Activated CD8-positive, alpha-beta T cell treated with anti-CD3 and anti-CD28 coated beads, Interleukin-2, amount 10 ng/mL, durations not matched to agents 7 days and 5 days (primary cell): ENCODE data around the gene MANBA. TPM values are rescaled to one million over a fixed set of nuclear protein-coding genes. Genes with fewer than 3 reads are reported as not detected.

Experiments used
- ATAC-seq: fragments of 150-1000 bp; cut with Tn5 transposase; one replicate; pipeline ENCODE4 v1.10.0; 2021; ENCODE audit warnings: moderate library complexity
- CTCF ChIA-PET: fragments of 350-600 bp; sonication (Branson Sonifier 250); formaldehyde crosslinking; loops from one replicate; lab custom pipeline; 2021; ENCODE audit warnings: antibody characterized with exemption; lab: Charles Lee
- POLR2A ChIA-PET: fragments of 350-600 bp; sonication (Branson Sonifier 250); formaldehyde crosslinking; loops from one replicate; lab custom pipeline; 2021; ENCODE audit warnings: antibody characterized with exemption; lab: Charles Lee
- DNase-seq: peaks from one replicate; pipeline ENCODE4 v3.0.0-alpha.2; 2020
- H3K27ac Mint-ChIP-seq: one replicate; pipeline ENCODE4 v1.8.0; 2021; ENCODE audit warnings: mild to moderate bottlenecking, mixed read lengths
- H3K27me3 Mint-ChIP-seq: one replicate; pipeline ENCODE4 v1.8.0; 2021; ENCODE audit warnings: low read depth, mixed read lengths
- H3K36me3 Mint-ChIP-seq: one replicate; pipeline ENCODE4 v1.8.0; 2021; ENCODE audit warnings: low read depth, mixed read lengths
- H3K4me1 Mint-ChIP-seq: one replicate; pipeline ENCODE4 v1.8.0; 2021; ENCODE audit warnings: low read depth, mixed read lengths
- H3K4me3 Mint-ChIP-seq: one replicate; pipeline ENCODE4 v1.8.0; 2021; ENCODE audit warnings: mild to moderate bottlenecking, mixed read lengths
- H3K9me3 Mint-ChIP-seq: one replicate; pipeline ENCODE4 v1.8.0; 2022; ENCODE audit warnings: mixed read lengths; ENCODE audit not compliant: insufficient read depth
- total RNA-seq, 2 experiments: library from RNA; stranded (reverse); gene quantifications; one replicate each; pipeline ENCODE4 v1.2.3, GENCODE V29; 2021

The MANBA gene
- total RNA-seq, 2 experiments from 2014 or later, result 15.1 to 16.6 TPM

DNA sequence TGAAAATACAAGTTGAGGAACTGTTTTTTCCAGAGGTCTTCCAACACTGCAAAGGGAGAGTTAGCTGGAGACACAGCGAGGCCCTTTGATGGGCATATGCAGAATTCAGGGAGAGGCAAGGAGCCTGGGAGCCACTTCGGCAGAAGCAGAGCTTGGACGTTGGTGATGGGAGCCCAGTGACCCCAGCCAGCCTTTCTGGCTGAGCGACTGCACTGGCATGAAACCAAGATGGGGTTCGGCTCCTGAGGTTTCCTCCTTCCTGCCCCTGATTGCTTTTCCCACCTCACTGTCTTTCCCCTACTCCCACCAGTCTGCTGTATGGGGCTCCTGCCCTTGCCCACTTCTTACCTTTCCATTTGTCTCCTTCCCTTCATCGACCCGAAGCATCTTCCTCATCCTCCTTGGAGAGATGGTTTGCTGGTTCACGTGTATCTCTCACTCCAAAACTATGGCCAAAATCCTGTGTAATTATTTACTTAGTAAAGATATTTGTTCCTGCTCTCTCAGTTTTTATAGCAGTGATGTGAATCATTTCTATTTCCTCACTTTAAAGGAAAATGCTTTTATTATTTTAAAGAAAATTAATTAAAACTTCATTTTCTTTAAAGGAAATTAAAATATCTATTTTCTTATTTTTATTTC, 159.1 kb downstream of the MANBA start:
- peaks cover 81% of the 10 kb centered on the region for H3K4me1 Mint-ChIP-seq
- no peaks in the 10 kb centered on the region for H3K27me3 Mint-ChIP-seq
- H3K9me3 Mint-ChIP-seq, result peaks cover 12% of the 10 kb centered on the region
- ATAC-seq (no peak), DNase-seq (no peak)
- ChIA-PET POLR2A (no interaction called here), CTCF (no interaction called here)
- peak overlapping the region; percentile 56 for H3K27ac Mint-ChIP-seq
- peaks cover 84% of the 10 kb centered on the region for H3K36me3 Mint-ChIP-seq
- no peak overlapping the region for H3K4me3 Mint-ChIP-seq

DNA sequence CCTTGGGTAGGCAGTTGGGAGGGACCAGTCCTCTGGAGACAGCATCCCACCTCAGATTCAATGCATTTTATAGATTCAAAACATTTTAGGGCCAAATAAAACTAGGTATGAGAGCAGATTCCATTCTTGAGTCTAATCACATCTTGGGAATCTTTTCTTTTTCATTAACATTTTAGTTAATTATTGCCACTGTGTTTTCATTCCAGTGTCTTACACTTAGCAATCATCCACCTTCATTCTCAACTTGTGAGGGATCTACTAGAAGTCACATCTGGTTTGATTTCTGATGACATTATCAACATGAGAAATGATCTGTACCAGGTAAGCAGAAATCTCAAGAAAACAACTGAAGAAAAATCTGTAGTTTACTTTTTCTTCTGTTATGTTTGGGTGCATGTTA, 160.1 kb downstream of the MANBA start:
- Mint-ChIP-seq H3K36me3 (peaks cover 87% of the 10 kb centered on the region), H3K27me3 (no peaks in the 10 kb centered on the region), H3K27ac (peak overlapping the region; percentile 32), H3K4me1 (peaks cover 84% of the 10 kb centered on the region), H3K4me3 (no peak overlapping the region), H3K9me3 (peaks cover 12% of the 10 kb centered on the region)
- DNase-seq (no peak), ATAC-seq (no peak)
- CTCF ChIA-PET, result interaction anchor here (0.9 to 4.6 kb wide), 3 partner anchors 9 to 42 kb away, joined by 3 to 39 read pairs (median 9); no protein-coding TSS in a partner anchor
- POLR2A ChIA-PET, result no interaction called here

DNA sequence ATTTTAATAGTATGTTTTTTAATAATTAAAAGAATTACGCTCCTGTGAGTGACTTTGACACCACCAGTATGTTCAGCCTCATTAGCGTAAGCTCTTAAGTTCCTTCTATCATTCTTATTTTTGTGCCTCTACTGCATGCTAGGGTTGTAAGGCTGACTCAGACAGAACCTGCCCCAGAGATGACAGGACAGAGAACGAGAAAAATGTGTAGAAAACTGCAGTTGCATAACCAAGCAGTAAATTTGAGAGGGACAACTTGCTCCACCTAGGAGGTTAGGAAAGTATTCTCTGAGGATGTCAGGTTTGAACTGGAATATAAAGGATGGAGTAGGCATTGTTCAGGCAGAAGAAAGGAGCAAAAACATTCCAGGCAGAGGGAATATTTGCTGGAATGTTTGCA, 160.9 kb downstream of the MANBA start:
- Mint-ChIP-seq H3K27ac (peak overlapping the region; percentile 31), H3K4me1 (peaks cover 83% of the 10 kb centered on the region), H3K9me3 (peaks cover 9% of the 10 kb centered on the region), H3K36me3 (peaks cover 87% of the 10 kb centered on the region), H3K27me3 (no peaks in the 10 kb centered on the region), H3K4me3 (no peak overlapping the region)
- no peak for ATAC-seq
- ChIA-PET CTCF (interaction anchor here (0.9 to 4.6 kb wide), 7 partner anchors 9 to 151 kb away, joined by 3 to 39 read pairs (median 4); no protein-coding TSS in a partner anchor), POLR2A (interaction anchor here (1.1 to 3.1 kb wide), 3 partner anchors 12 to 20 kb away, joined by 3 to 23 read pairs (median 6); no protein-coding TSS in a partner anchor)
- DNase-seq, result no peak

DNA sequence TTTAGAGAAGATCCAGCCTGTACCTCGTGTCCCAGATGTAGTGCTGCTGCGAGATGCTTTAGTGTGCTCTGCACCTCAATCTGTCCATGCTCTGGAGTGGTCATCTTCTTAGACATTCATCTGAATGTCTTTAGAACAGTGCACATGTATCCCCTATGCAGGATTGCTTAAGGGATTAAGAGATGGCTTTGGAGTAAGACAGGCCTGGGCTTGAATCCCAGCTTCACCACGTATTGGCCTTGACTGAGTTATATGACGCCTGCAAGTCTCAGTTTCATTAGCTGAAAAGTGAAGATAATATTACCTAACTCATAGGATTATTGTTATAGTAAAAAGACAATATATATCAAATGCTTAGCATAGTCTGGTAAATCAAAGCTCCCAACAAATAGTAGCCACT, 161.3 kb downstream of the MANBA start:
- Mint-ChIP-seq H3K27ac (peak overlapping the region; percentile 98), H3K36me3 (peaks cover 87% of the 10 kb centered on the region), H3K9me3 (peaks cover 8% of the 10 kb centered on the region), H3K4me1 (peaks cover 83% of the 10 kb centered on the region), H3K4me3 (peak overlapping the region; percentile 19), H3K27me3 (no peaks in the 10 kb centered on the region)
- ChIA-PET CTCF (interaction anchor here (1.1 to 4.6 kb wide), 6 partner anchors 8 to 151 kb away, joined by 3 to 39 read pairs (median 4); no protein-coding TSS in a partner anchor), POLR2A (interaction anchor here (1.1 to 3.1 kb wide), 4 partner anchors 12 to 99 kb away, joined by 3 to 23 read pairs (median 6); partner anchors contain the start of gene NFKB1)
- ATAC-seq (no peak), DNase-seq (no peak)

DNA sequence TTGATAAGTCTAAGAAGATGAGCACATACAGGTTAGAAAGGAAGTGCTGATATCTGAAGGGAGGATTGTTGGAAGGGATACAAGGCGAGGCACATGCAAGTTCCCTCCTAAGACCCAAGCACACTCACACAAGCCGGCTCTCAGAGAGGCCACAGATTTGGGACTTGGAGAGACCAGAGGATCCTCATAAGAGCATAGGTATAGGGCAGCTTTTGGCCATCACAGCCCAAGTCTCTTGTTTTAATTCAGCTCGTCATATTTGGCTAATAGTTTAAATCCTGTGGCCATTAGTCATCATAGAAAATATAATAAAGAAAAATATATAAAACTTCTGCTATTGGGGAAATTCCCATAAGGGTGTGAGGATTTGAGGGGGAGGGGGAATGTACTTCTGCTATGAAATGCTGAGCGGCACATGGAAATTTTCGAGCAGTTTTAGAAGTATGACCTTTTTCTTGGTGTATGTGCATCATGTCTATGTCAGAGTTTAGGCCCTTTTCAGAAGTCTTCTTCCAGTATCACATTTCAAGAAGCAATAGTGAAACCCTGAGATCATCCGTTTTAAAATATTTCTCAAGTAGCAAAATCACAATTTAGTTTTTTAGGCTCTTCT, 161.9 kb downstream of the MANBA start:
- peaks cover 8% of the 10 kb centered on the region for H3K9me3 Mint-ChIP-seq
- peaks cover 88% of the 10 kb centered on the region for H3K36me3 Mint-ChIP-seq
- peaks cover 86% of the 10 kb centered on the region for H3K4me1 Mint-ChIP-seq
- DNase-seq (no peak), ATAC-seq (no peak)
- H3K27ac Mint-ChIP-seq, result peak overlapping the region; percentile 98
- ChIA-PET POLR2A (interaction anchor here (1.0 to 3.1 kb wide), 5 partner anchors 13 to 98 kb away, joined by 3 to 23 read pairs (median 6); partner anchors contain the start of gene NFKB1), CTCF (interaction anchor here (1.0 to 4.6 kb wide), 9 partner anchors 8 to 150 kb away, joined by 3 to 39 read pairs (median 4); no protein-coding TSS in a partner anchor)
- H3K27me3 Mint-ChIP-seq, result no peaks in the 10 kb centered on the region
- peak overlapping the region; percentile 61 for H3K4me3 Mint-ChIP-seq

DNA sequence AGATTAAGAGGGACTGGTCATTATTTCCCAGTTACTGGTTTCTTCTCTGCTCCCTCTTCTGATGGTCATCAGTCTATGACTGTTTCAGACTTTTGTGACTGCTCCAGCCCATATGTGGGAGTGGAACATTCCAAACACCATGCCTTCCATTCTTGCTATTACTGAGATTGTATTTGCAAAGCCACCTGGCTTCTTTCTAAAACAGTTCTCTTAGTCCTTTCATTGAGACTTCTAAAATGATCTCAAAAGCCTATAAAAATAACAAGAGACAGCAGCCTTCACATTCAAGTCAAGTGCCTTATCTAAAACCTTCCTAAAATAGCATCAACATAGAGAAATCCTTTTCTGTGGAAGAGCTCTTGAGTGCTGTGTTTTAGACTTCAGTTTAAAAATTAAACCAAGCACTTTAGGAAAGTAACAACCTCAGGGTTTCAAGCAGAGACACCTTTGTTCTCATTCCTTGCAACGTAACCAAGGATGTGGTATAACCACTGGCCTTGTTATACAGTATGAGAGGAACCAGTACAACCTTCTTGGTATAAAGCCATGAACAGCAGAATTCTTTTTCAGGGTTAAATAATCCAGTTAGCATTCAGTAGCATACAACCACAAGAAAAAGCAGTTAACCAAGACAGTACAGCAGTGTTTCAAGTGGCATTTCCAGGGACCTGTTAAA, 162.5 kb downstream of the MANBA start:
- CTCF ChIA-PET, result interaction anchor here (1.0 to 4.6 kb wide), 6 partner anchors 9 to 98 kb away, joined by 3 to 39 read pairs (median 4); no protein-coding TSS in a partner anchor
- POLR2A ChIA-PET, result interaction anchor here (0.6 to 3.1 kb wide), 4 partner anchors 12 to 97 kb away, joined by 3 to 23 read pairs (median 6); partner anchors contain the start of gene NFKB1
- no peaks in the 10 kb centered on the region for H3K27me3 Mint-ChIP-seq
- H3K27ac Mint-ChIP-seq, result peak overlapping the region; percentile 98
- peaks cover 84% of the 10 kb centered on the region for H3K4me1 Mint-ChIP-seq
- DNase-seq, result peak; percentile 75
- peak; percentile 93 for ATAC-seq
- H3K4me3 Mint-ChIP-seq, result peak overlapping the region; percentile 61
- peaks cover 3% of the 10 kb centered on the region for H3K9me3 Mint-ChIP-seq
- H3K36me3 Mint-ChIP-seq, result peaks cover 86% of the 10 kb centered on the region

DNA sequence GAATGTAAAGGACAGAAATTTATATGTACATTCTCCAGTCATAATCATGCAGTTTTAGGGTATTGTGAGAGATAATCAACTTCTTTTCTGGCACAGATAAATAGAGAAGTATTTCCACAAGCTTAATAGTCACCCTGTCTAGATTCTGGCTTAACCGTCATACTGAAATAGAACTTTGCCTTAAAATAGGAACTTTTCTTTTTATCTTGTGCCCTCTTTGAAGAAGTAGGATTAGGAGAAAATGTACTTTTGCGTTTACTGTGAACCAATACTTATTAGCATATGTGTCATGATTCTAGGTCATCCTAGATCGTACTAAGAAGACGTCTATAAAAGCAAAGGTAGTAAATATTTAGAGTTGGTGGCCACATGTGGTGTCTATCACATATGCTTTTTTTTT, 164.2 kb downstream of the MANBA start:
- peaks cover 90% of the 10 kb centered on the region for H3K36me3 Mint-ChIP-seq
- peak overlapping the region; percentile 66 for H3K27ac Mint-ChIP-seq
- H3K4me1 Mint-ChIP-seq, result peaks cover 93% of the 10 kb centered on the region
- no peak overlapping the region for H3K4me3 Mint-ChIP-seq
- H3K27me3 Mint-ChIP-seq, result no peaks in the 10 kb centered on the region
- no peak for ATAC-seq
- peaks cover 4% of the 10 kb centered on the region for H3K9me3 Mint-ChIP-seq
- DNase-seq, result no peak
- ChIA-PET CTCF (interaction anchor here (1.0 to 4.6 kb wide), 4 partner anchors 7 to 16 kb away, joined by 3 to 39 read pairs (median 8); no protein-coding TSS in a partner anchor), POLR2A (interaction anchor here (1.3 kb wide), 1 partner anchor 16 kb away, joined by 4 read pairs; no protein-coding TSS in a partner anchor)

DNA sequence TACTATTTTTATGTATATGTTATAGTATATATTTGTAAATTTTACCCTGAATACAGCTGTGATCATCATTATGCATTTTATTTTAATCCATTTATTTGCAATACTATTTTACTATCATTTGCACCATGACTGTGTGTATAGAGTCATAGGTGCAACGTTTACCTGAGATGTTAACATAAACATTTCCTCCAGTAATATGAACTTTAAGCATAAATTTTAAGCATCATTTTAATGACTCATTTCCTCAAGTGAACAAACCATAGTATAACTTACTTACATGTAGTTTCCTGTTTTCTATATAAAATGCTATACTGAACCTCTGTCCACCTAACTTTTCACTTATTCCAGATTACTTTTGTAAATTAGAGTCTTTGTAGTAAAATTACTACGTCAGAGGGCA, 166.8 kb downstream of the MANBA start:
- DNase-seq (no peak), ATAC-seq (no peak)
- CTCF ChIA-PET, result interaction anchor here (0.9 to 1.5 kb wide), 3 partner anchors 26 to 146 kb away, joined by 3 to 5 read pairs (median 3); no protein-coding TSS in a partner anchor
- POLR2A ChIA-PET, result interaction anchor here (1.0 kb wide), 1 partner anchor 93 kb away, joined by 3 read pairs; the partner anchor contains the start of gene NFKB1
- Mint-ChIP-seq H3K27me3 (no peaks in the 10 kb centered on the region), H3K36me3 (peaks cover 92% of the 10 kb centered on the region), H3K9me3 (peaks cover 16% of the 10 kb centered on the region), H3K4me3 (peak overlapping the region; percentile 16), H3K4me1 (peaks cover 95% of the 10 kb centered on the region), H3K27ac (peak overlapping the region; percentile 69)

DNA sequence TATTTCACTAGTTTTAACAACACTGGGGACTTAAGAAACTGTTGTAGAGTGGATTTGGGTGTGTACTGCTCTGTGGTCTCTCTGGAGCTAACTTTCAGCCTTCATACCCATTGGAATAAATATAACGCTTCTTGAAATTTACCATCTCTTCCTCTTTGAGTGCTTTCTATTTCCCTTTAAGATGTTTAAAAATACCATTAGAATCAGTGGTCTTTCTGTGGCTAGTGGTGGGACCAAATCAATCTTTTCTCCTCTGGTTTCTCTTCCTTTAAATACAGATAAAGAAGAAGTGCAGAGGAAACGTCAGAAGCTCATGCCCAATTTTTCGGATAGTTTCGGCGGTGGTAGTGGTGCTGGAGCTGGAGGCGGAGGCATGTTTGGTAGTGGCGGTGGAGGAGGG, 167.6 kb downstream of the MANBA start:
- CTCF ChIA-PET, result interaction anchor here (0.9 to 1.5 kb wide), 5 partner anchors 14 to 145 kb away, joined by 3 to 5 read pairs (median 3); no protein-coding TSS in a partner anchor
- H3K27ac Mint-ChIP-seq, result peak overlapping the region; percentile 74
- peaks cover 96% of the 10 kb centered on the region for H3K4me1 Mint-ChIP-seq
- POLR2A ChIA-PET, result interaction anchor here (1.0 to 1.4 kb wide), 2 partner anchors 92 to 248 kb away, joined by 3 to 4 read pairs; partner anchors contain the start of genes NFKB1 and SLC39A8
- no peak for ATAC-seq
- H3K27me3 Mint-ChIP-seq, result no peaks in the 10 kb centered on the region
- DNase-seq, result no peak
- H3K9me3 Mint-ChIP-seq, result peaks cover 16% of the 10 kb centered on the region
- H3K4me3 Mint-ChIP-seq, result peak overlapping the region; percentile 9
- H3K36me3 Mint-ChIP-seq, result peaks cover 94% of the 10 kb centered on the region

DNA sequence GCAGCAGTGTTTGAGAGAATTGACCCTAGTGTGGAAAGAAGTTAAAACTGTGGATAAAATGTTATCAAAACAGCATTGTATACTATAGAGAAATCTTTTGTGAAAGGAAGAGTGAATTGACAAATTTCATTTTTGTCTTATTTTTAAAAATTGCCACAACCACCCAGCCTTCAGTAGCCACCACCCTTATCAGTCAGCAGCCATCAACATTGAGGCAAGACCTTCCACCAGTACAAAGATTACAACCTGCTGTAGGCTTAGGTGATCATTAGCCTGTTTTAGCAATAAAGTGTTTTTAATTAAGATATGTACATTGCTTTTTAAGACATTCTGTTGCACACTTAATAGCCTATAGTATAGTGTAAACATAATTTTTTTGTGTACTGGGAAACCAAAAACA, 168.5 kb downstream of the MANBA start:
- CTCF ChIA-PET, result interaction anchor here (1.4 kb wide), 3 partner anchors 13 to 21 kb away, joined by 3 to 5 read pairs (median 4); no protein-coding TSS in a partner anchor
- Mint-ChIP-seq H3K4me1 (peaks cover 96% of the 10 kb centered on the region), H3K27me3 (no peaks in the 10 kb centered on the region), H3K9me3 (peaks cover 16% of the 10 kb centered on the region), H3K4me3 (peak overlapping the region; percentile 9), H3K27ac (peak overlapping the region; percentile 74), H3K36me3 (peaks cover 94% of the 10 kb centered on the region)
- DNase-seq (no peak), ATAC-seq (no peak)
- POLR2A ChIA-PET, result interaction anchor here (1.4 kb wide), 2 partner anchors 91 to 247 kb away, joined by 3 to 4 read pairs; partner anchors contain the start of genes NFKB1 and SLC39A8
